ENCODE measurements around the gene DIS3L2.

GRCh38 chr2:232097260-232097659 is 135.7 kb downstream of the DIS3L2 start:
- TF ChIP-seq SUZ12 (IDR thresholded peaks at IDR 0.05) (no peak), HDGF (IDR thresholded peaks at IDR 0.05; ENCODE audit: borderline replicate concordance) (no peak), CTBP1 (IDR thresholded peaks at IDR 0.05; ENCODE audit: borderline replicate concordance) (no peak), SP1 (IDR thresholded peaks at IDR 0.05) (no peak), ARNT (IDR thresholded peaks at IDR 0.05) (no peak), TARDBP (IDR thresholded peaks at IDR 0.05) (no peak), NFRKB (IDR thresholded peaks at IDR 0.05) (no peak), BHLHE40 (IDR thresholded peaks at IDR 0.05; ENCODE audit: borderline replicate concordance) (no peak), ELF4 (IDR thresholded peaks at IDR 0.05) (no peak), FOXA1 (IDR thresholded peaks at IDR 0.05) (no peak), PKNOX1 (IDR thresholded peaks at IDR 0.05) (no peak), FOXM1 (IDR thresholded peaks at IDR 0.05; ENCODE audit: borderline replicate concordance) (no peak), L3MBTL2 (conservative IDR thresholded peaks at IDR 0.05) (no peak), LEF1 (IDR thresholded peaks at IDR 0.05; ENCODE audit: borderline replicate concordance) (no peak)

Data from HEK293T (cell line).